NOMO-1 treated with dmso at 0.1 percent for 144 hours (cell line): Measurements from ENCODE around the gene ME1.
A peak's percentile ranks its signal among the peaks of the same experiment; 100 is the strongest.
"Not testable (repeated sequence)": the region's sequence is repeated elsewhere in the genome, so short reads cannot be mapped to it uniquely, and the experiment has no call there.

Source experiments
- DNase-seq: peaks from one replicate; lab custom pipeline; 2025; ENCODE audit not compliant: unreplicated experiment; lab: John Stamatoyannopoulos, UW

The ME1 gene

DNA sequence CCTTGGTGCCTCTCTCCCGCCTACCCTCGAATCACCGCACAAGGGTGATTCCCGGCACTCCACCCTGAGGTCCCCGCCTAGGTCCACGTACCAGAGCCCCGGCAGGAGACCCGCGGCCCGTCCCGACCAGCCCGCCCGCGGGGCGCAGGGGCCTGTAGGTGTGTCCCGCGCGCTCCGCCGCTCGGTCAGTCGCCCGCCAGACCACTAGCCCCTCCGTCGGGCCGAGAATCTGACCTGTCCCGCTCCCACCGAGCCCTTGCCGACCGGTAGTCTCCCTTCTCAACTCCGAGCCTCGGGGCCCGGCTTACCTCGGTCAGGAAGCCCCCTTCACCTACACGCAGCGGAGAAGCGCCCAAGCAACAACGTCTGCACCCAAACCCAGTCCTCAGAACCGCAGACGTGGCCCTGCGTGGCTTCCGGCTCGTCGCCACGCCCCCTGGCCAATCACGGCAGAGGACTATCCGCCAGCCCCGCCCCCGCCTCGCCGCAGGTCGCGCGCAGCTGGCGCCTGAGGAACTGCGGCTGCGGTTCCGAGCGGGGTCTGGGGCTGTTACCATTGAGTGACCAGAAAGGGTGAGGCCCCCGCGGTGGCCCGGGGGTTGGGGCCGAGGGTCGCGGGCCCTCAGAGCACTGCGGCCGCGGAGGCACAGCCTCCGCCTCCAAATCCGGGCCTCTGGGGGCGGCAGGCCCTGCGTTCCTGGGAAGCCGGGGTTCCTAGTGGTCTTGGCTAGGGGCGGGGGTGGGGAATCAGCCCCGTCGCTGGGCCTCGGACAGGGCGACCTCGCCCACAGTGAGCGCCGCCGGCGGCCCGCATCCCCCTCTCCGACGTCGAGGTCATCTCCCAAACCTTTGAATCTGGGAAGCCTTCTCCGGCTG, 237.7 kb downstream of the ME1 start, which contains the start of the genes PGM3 and RWDD2A:
PGM3 (minus strand) TSS at position 395 of the 876 bp plus-strand sequence. CDS start 2,253 bp downstream, outside the sequence.
RWDD2A (plus strand) TSS at position 487 of the 876 bp plus-strand sequence. CDS start 1,095 bp downstream, outside the sequence.
- DNase-seq = peak; percentile 89

DNA sequence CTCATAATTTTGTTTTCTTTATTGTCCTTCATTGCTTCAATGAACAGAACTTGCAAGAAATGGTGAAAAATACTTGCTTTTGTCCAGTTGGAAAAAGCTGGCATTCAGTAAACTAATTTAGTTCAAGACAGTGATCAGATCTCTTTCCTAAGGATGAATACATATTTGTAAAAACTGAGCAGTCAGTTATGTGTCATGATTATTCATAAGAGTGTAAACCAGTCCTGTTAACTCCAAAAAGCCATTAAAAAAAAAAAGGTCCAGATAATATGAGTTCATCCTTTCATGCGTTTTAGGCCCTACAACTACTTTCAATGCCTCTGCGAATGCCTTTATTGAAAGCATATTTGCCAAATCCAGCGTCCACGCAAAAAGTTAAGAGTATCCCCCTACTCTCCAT, 238.4 kb downstream of the ME1 start:
- no peak for DNase-seq

GRCh38 chr6:83191974-83192373, 238.9 kb downstream of the ME1 start:
- DNase-seq = not testable (repeated sequence)

DNA sequence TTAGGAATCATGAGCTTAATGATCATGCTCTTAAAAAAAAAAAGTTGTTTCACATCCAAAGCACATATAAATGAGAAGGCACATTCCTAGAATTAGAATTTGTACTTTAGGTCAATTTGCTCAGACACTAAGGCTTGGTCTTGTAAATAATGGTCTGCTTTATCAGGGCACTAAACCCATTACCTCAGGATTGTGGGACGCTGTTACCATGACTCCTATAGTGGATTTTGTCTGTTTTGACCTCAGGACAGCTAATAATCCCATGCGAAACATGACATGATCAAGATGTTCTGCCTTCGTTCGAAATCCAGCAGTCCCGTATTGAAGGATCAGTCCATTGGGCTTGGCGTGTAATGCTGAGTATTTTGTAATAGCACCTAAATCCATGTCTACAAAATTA, 240.2 kb downstream of the ME1 start:
- DNase-seq = no peak

- no peak for DNase-seq
Observed at GRCh38 chr6:83188501-83188900, 242.3 kb downstream of the ME1 start.

DNA sequence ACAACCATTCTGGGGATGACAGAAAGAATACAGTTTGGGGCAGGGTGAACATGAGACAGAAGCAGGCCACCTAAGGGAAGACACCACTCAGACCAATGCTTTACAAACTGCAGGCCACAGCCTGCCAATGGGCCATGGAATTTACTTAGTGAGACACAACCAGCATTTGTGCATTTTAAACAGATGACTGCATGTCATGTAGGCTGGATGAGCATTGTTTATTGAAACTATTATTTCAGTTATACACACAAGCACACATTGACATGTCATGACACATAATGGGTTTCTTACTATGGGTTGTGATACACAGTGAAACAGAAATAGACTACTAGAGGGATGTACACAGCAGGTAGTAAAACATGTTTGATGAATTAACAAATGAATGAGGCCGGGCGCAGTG, 245.8 kb downstream of the ME1 start:
- DNase-seq = no peak

- DNase-seq = no peak
Observed at GRCh38 chr6:83183082-83183828, 247.6 kb downstream of the ME1 start.

- no peak for DNase-seq
Observed at GRCh38 chr6:83182114-83182513, 248.7 kb downstream of the ME1 start.

DNA sequence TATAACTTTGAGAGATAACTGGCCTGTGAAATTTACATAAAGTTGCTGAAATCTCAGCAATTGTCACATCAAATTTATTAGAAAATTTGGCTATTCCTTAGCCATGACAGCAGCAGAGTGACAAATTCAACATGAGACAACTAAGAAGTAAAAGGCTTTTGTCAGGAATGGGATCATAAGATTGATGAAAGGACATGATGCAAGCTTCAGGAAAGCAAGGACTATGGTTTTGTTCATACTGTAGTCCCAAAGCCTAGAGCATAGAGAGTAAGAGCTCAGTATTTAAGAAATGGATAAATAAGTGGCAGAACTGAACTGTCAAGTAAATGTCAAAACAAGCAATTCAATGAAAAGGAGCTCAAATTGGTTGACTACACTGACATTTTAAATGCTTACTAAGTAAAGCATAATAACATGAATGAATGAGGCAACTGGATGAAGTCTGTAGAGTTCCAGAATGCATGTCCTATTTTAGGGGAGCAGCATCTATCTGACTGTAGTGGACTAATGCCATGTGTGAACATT, 250.4 kb downstream of the ME1 start:
- no peak for DNase-seq

DNA sequence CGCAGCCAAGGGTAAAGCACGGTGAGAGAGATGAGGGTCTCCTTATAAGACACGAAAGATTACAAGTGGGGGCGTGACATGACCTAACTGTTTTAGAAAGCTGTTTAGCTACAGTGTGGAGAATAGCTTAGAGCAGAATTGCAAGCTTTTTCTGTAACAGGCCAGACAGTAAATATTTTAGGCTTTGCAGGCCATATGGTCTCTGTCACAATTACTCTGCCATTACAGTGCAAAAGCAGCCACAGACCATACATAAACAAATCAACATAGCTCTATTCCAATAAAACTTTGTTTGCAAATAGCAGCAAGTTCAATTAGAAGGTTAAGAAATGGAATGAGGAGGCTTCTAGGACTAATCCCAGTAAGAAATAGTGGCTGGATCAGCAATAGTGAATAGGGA, 254.6 kb downstream of the ME1 start:
- DNase-seq = no peak

DNA sequence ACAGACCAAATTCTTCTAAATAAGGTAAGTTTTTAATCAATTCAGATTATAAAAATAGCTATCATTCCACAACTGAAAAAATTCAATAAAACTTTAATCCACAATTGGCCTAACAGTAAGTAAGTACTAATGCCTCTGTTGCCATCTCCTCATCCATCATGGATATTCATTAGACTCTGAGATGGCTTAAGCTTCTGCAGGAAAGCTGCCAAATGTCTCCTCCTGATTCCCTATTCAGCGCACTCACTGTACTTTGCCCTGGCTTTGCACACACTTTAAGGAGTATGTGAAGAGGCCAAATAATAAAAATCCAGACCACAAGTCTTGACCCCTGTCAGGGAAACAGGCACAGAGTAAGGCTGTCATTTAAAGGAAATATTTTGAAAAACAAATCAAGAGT, 261.3 kb downstream of the ME1 start:
- no peak for DNase-seq

DNA sequence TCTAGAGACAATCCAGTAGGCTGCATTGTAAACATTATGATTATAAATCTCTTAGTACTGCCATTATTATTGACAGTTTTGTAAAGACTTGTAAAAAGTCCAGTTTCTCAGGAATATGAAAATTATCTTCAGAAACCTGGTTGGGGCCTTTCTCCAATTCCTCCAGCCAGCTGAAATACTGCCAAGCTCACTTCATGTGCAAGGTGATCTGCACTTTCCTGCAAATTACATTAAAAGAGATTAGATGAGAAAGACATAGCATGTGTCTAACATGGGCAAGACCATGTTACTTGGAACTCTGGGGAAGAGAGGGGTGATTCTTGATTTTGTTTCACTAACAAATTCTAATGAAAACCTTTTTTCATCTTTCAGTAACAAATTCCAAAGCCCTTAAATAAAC, 261.7 kb downstream of the ME1 start:
- DNase-seq = no peak

DNA sequence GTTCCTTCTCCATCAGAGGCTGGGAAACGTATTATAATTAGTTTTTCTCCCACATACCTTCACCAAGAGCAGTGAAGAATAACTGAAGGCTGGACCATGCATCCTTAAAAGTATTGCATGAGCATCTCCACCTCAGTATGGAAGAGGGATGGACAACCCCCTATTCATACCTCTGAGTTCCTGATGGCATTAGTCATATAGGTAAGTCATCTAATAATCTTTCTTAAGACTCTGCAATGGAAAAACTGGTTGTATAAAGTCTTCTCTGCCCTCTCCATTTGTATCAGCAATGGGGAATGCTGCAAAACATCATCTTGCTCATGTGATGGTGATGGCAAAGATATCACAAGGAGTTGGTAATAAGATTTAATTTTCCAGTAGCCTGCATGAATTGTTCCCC, 262.3 kb downstream of the ME1 start:
- no peak for DNase-seq

DNA sequence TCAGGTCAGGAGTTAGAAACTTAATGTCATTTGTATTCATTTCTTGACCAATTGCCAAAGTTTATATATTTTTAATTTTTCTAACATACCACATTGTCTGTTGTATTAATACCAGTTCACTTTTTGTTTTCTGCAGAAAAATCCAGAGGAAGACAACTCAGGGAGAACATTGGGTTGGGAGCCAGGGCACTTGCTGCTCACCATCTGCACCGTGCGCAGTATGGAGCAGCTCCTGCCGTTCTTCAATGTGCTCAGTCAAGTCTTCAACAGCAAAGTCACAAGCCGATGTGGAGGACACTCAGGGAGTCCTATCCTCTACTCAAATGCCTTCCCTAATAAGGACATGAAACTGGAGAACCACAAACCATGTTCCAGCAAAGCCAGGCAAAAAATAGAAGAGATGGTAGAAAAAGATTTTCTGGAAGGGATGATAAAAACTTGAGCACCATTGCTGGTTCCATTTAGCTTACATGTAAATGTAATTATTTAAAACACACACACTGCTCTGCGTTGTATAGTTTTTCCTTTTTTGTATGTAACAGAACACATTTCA, 263.0 kb downstream of the ME1 start:
- DNase-seq = no peak
